ENCODE results near the gene CELF4. TPM values are rescaled to one million over a fixed set of nuclear protein-coding genes. Genes with fewer than 3 reads are reported as not detected.

The CELF4 gene
- polyA plus RNA-seq, 5 donors = 7.1 to 8.8 (median 8.5) TPM

GRCh38 chr18:37260367-37261093 lies 305.1 kb downstream of the CELF4 start:
- DNase-seq = no peak

DNA sequence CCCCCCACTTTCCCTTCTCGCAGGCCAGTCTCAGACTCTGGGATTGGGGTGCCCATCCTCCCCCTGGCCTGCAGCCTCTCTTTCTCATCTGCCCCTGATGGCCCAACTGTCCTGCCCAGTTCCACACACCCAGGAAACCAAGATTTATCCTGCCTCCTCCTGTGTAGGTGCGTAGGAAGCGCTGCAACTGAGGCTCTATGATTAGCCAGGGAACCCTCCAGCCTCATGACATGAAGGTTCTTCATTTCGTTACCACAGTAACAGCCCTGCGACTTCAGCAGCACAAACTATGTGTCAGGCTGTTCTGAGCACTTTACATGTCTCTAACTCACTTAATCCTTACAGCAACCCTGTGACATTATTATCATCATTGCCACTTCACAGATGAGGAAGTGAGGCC lies 305.9 kb downstream of the CELF4 start:
- DNase-seq = no peak

GRCh38 chr18:37258819-37259218 lies 306.8 kb downstream of the CELF4 start:
- no peak for DNase-seq

DNA sequence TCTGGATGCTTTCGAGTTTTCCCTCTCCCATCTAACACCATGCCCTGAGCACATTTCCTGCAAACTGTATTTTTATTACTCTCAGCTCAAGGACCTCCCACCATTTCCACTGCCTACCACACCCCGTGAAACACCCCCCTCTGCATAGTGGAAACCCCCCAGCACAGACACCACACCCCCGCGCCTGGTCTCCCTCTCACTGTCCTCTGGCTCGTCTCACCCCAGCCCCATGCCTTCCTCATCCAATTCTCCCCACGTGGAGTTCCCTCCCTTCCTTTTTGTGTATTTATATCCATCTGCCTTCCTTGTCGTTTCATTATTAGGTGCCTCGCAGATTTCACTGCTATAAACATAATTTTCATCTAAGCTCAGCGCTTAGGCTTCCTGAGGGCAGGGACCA lies 307.5 kb downstream of the CELF4 start:
- DNase-seq = no peak

DNA sequence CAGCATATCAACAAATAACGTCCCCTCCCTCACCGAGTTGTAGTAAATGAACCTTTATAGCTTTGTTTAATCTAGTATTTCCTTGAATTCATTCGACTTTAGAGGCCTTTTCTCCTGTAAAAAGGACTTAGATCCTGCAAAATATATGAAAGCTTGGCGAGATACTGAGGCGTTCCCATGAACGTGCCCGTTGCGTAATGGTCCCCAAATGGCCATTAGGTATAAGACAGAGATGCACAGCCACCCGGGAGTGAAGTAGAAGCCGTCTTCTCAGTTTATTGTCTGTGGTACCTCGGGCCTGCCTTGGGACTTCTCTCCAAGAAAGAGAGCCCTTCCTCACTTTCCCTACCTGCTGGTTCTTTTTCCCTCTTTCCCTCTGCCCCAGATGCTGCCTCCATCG lies 310.6 kb downstream of the CELF4 start:
- no peak for DNase-seq

DNA sequence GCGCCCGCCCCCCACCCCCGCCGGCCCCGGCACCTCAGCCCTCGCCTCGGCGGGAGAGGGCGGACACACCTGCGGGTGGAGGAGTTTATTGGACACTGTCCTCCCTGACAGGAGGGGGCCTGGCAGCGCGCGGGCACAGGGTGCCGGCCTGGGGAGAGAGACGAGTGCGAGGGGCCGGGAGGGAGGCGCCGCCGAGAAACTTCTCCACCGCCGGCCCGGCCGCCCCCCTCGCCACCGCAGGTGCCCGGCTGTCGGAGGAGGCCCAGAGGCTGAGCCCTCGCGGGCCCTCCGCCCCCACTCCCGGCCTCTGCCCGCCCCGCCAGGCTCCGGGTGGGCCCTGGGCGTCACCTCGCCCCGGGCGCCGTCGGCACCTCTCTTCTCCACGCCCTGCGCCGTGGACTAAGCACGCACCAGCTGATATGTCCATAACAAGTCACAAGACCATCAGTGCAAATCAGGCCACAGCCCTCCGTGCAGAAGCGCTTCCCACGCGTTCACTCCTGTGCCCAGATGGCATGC lies 311.3 kb downstream of the CELF4 start:
- no peak for DNase-seq

- no peak for DNase-seq
These were observed 312.0 kb downstream of the CELF4 start for GRCh38 chr18:37253394-37254235.

- DNase-seq = no peak
These were observed 312.7 kb downstream of the CELF4 start for GRCh38 chr18:37252854-37253393.

DNA sequence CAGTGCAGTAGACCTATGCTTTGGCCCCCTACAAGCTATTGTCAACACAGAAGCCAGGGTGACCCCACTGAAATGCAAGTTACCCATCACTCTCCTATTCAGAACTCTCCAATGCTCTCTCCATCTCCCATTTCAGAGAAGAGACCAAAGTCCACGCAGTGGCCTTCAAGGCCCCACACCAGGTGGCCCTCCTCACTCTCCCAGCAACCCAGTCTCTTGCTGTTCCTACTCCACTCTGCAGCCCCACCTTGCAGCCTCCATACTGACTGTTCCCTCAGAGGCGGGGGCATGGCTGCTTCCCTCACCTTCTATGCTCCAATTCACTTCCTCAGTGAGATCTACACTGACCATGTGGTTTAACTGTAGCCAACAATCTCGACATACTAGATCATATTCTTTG lies 313.3 kb downstream of the CELF4 start:
- no peak for DNase-seq

DNA sequence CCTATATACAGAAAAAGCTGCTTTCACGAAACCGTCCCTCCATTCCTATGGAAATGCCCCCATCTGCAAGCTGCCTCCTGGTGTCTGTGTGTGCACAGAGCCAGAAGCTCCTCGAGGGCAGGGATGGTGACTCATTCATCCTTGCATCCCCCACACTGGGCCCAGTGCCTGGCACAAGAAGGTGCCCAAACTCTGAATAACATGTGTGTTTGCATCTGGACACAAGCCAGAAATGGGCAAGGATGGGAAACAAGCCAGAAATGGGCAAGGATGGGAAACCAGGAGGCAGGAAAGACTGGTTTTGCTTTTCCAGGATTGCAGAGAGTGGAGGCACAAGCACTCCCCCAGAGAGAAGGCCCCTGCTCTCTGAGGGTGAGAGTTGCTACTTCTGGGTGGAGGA lies 313.9 kb downstream of the CELF4 start:
- DNase-seq = no peak

GRCh38 chr18:37249895-37250618 lies 315.5 kb downstream of the CELF4 start:
- no peak for DNase-seq

GRCh38 chr18:37249171-37249886 lies 316.3 kb downstream of the CELF4 start:
- no peak for DNase-seq

DNA sequence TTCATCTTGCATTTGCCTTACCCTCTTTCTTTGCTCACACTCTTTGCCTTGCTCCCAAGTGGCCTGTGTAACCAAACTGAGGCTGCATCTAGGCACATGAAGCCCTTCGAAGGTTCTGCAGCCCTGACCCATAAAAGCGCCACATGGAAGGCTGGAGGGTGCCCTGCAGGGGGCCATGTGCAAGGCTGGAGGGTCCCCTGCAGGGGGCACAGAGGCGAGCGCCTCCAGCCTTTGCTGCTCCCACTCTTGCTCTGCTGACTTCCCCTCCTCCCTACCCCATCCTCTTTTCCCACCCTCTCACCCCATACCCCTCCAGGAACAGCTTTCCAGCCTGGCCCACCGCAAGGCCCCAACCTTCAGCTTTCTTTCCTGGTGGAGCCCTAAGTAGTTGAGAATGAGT lies 317.3 kb downstream of the CELF4 start:
- no peak for DNase-seq

- DNase-seq = no peak
These were observed 318.0 kb downstream of the CELF4 start for GRCh38 chr18:37247497-37248161.

DNA sequence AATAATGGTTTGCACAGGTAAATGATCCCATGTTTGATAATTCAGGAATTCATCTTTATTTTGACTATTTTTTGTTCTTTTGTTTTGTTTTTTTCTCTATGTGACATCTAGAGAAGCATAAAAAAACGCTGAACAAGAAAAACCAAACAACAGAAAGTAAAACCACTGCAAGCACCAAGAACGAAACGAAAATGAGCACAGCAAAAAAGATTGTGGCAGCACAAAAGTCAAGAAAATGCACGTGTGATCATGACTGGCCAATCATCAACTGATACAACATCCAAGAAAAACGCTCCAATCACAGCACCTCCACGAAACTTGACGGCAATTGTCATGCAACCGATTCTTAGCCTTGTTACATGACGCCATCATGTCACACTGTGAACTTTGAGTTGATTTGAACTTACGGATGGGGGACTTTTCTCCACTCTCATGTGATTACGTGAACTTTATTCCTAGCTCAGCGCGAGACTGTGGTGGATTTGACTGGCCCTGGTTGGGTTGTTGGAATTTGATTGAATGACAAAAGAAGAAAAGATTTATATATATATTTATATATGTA lies 318.7 kb downstream of the CELF4 start:
- no peak for DNase-seq

GRCh38 chr18:37244618-37245017 lies 321.0 kb downstream of the CELF4 start:
- no peak for DNase-seq

DNA sequence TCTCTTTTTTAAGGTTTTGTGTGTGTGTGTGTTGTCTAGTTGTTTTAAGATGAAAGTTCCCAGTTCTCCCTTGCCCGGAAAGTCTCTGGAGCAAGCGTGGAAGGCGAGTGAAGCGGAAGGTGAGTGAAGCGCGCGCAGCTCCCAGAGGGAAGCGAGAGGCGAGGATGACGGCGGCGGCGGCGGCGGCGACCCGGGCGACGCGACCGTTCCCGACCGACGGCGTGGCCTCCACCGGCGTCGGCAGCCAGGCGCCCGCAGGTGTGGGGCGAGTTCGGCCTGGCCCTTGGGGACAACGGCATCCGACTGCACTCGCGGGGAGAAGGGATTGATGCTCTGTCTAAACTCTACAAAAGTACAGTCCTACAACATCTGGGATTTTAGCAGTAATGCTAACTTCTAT lies 321.9 kb downstream of the CELF4 start:
- no peak for DNase-seq

DNA sequence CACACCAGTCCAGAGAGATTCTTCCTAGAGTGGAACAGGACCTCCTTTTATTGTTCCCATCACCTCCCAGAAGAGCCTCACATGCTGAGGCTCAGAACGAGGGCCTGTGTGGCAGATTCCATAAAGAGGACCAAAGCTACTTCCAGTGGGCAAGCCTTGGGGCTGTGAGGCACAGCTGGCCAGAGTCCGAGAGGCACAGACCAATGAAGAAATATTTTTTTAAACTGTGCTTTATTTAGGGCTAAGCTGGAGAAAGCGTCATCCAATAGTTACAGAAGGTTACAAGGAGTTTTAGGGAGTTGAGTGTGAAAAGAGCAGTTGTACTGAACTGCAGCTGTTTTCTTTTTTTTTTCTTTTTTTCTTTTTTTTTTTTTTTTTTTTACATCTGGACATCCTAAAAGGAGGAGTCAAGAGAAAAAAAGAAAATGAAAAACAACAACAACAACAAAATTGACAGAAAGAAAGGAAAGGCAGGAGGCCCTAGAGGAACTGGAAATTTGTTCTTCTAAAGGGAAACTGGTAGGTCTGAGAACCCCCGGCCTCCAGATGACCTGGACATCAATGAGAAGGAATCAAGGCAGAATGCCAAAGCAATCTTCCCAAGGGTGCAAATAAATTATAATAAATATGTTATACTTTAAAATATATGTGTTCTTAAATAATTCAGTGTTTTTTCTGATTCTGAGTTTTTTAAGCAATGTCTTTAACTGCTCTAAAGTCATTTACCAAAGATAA lies 322.6 kb downstream of the CELF4 start:
- DNase-seq = no peak

- DNase-seq = no peak
These were observed 323.5 kb downstream of the CELF4 start for GRCh38 chr18:37242091-37242490.
